Neuronal stem cell (in vitro differentiated cells): ENCODE results near the gene TNC.
A peak's percentile ranks its signal among the peaks of the same experiment; 100 is the strongest.

Source experiments
- DNase-seq: peaks from one replicate; pipeline ENCODE4 v3.0.0-alpha.2; 2013; ENCODE audit warnings: low spot score
- H2AFZ ChIP-seq: one replicate; pipeline ENCODE4 v1.6.1; 2013; ENCODE audit warnings: mild to moderate bottlenecking, low read length, inconsistent platforms
- H2AK5ac ChIP-seq: 2 replicates; pipeline ENCODE4 v1.6.1; 2013; ENCODE audit warnings: low read depth, mild to moderate bottlenecking, inconsistent platforms, low read length, moderate library complexity, mixed read lengths
- H2BK120ac ChIP-seq: 2 replicates; pipeline ENCODE4 v1.6.1; 2013; ENCODE audit warnings: low read depth, mild to moderate bottlenecking, inconsistent platforms, low read length, moderate library complexity, mixed read lengths
- H2BK12ac ChIP-seq: one replicate; pipeline ENCODE4 v1.6.1; 2013; ENCODE audit warnings: low read length, inconsistent platforms
- H2BK15ac ChIP-seq: 2 replicates; pipeline ENCODE4 v1.6.1; 2013; ENCODE audit warnings: mild to moderate bottlenecking, low read length, inconsistent platforms, mixed read lengths
- H2BK5ac ChIP-seq: one replicate; pipeline ENCODE4 v1.6.1; 2013; ENCODE audit warnings: inconsistent platforms, mild to moderate bottlenecking, low read length, moderate library complexity
- H3K14ac ChIP-seq: one replicate; pipeline ENCODE4 v1.6.1; 2013; ENCODE audit warnings: low read length, inconsistent platforms
- H3K18ac ChIP-seq: 2 replicates; pipeline ENCODE4 v1.6.1; 2013; ENCODE audit warnings: low read length, inconsistent platforms
- H3K23ac ChIP-seq: 2 replicates; pipeline ENCODE4 v1.6.1; 2013; ENCODE audit warnings: low read depth, mild to moderate bottlenecking, mixed read lengths, low read length, inconsistent platforms; ENCODE audit not compliant: poor library complexity
- H3K27ac ChIP-seq: replicated peaks from 3 replicates; pipeline ENCODE4 v1.5.1; 2013; ENCODE audit warnings: low read length, inconsistent platforms
- H3K27me3 ChIP-seq, 3 experiments: 2 replicates each; pipeline ENCODE4 v1.6.1; 2013; ENCODE audit warnings: low read length in 3 of 3, mild to moderate bottlenecking in 2 of 3, inconsistent platforms in 1 of 3, low read depth in 1 of 3, mixed read lengths in 1 of 3, moderate library complexity in 1 of 3; ENCODE audit not compliant: control insufficient read depth in 3 of 3, insufficient read depth in 3 of 3
- H3K36me3 ChIP-seq, 2 donors: replicated peaks in 1 of 2; 2 replicates each; pipeline ENCODE4 v1.6.1; 2013; ENCODE audit warnings: low read length in 2 of 2; ENCODE audit not compliant: control insufficient read depth in 2 of 2, insufficient read depth in 2 of 2
- H3K4ac ChIP-seq: 2 replicates; pipeline ENCODE4 v1.6.1; 2013; ENCODE audit warnings: inconsistent platforms, mild to moderate bottlenecking, low read length, moderate library complexity
- H3K4me1 ChIP-seq, 2 donors: 1 replicate in 1 of 2; 2 replicates in 1 of 2; pipeline ENCODE4 v1.6.1; 2013; ENCODE audit warnings: low read length in 2 of 2, low read depth in 1 of 2; ENCODE audit not compliant: control insufficient read depth in 2 of 2, insufficient read depth in 1 of 2
- H3K4me2 ChIP-seq: one replicate; pipeline ENCODE4 v1.6.1; 2013; ENCODE audit warnings: mild to moderate bottlenecking, low read length, inconsistent platforms; ENCODE audit not compliant: insufficient read depth, poor library complexity, severe bottlenecking
- H3K4me3 ChIP-seq, 2 donors: 2 replicates each; pipeline ENCODE4 v1.5.1; 2013; ENCODE audit warnings: low read length in 2 of 2, mild to moderate bottlenecking in 2 of 2, inconsistent platforms in 1 of 2, moderate library complexity in 1 of 2
- H3K79me1 ChIP-seq: one replicate; pipeline ENCODE4 v1.6.1; 2013; ENCODE audit warnings: low read depth, mild to moderate bottlenecking, inconsistent platforms, low read length, moderate library complexity
- H3K9ac ChIP-seq: one replicate; pipeline ENCODE4 v1.6.1; 2013; ENCODE audit warnings: mild to moderate bottlenecking, low read depth, low read length, inconsistent platforms; ENCODE audit not compliant: poor library complexity
- H3K9me3 ChIP-seq, 2 donors: replicated peaks in 1 of 2; 2 replicates each; pipeline versions ENCODE3 to v1.6.1; 2013; ENCODE audit warnings: low read length in 2 of 2, mild to moderate bottlenecking in 2 of 2, inconsistent platforms in 1 of 2, low read depth in 1 of 2, mixed read lengths in 1 of 2, moderate library complexity in 1 of 2; ENCODE audit not compliant: control insufficient read depth in 2 of 2, insufficient read depth in 1 of 2
- H4K8ac ChIP-seq: one replicate; pipeline ENCODE4 v1.6.1; 2013; ENCODE audit warnings: low read depth, mild to moderate bottlenecking, inconsistent platforms, low read length, moderate library complexity
- H4K91ac ChIP-seq: one replicate; pipeline ENCODE4 v1.6.1; 2013; ENCODE audit warnings: low read length, low read depth, mild to moderate bottlenecking, inconsistent platforms; ENCODE audit not compliant: poor library complexity
- WGBS, 2 donors: extraction: QIAGEN DNeasy Blood & Tissue Kit; methylation state at CpG; one replicate each; pipeline ENCODE4 v1.1.7; 2013; ENCODE audit warnings: missing lambda C conversion rate in 2 of 2, mixed read lengths in 1 of 2; ENCODE audit not compliant: insufficient read length in 2 of 2, insufficient replicate concordance in 1 of 2; ENCODE audit errors: extremely low coverage in 2 of 2; 5-methylcytosine and 5-hydroxymethylcytosine counted together

Gene TNC

GRCh38 chr9:115135821-115136778, 18.1 kb upstream of the TNC start:
- Histone ChIP-seq H2AFZ (no peak overlapping the region), H3K4me1 (peaks cover 2 to 6% of the 10 kb centered on the region in 2 donors), H3K14ac (no peak overlapping the region), H3K4ac (no peak overlapping the region), H4K91ac (no peak overlapping the region), H2AK5ac (no peak overlapping the region), H3K23ac (no peak overlapping the region), H3K27me3 (no peaks in the 10 kb centered on the region), H3K18ac (no peak overlapping the region), H3K9me3 (no peaks in the 10 kb centered on the region), H3K4me3 (no peak overlapping the region), H2BK120ac (no peak overlapping the region), H2BK12ac (no peak overlapping the region), H2BK5ac (no peak overlapping the region), H4K8ac (no peak overlapping the region), H3K36me3 (no peaks in the 10 kb centered on the region), H3K9ac (no peak overlapping the region), H3K4me2 (no peak overlapping the region), H2BK15ac (no peak overlapping the region), H3K27ac (no peak overlapping the region), H3K79me1 (no peaks in the 10 kb centered on the region)
- DNase-seq = no peak
- no CpG with 5 or more reads among the region's 8 CpGs for WGBS, 2 donors

GRCh38 chr9:115134941-115135340, 17.0 kb upstream of the TNC start:
- no peak overlapping the region for H2AK5ac ChIP-seq
- H3K23ac ChIP-seq = no peak overlapping the region
- H3K4ac ChIP-seq = no peak overlapping the region
- H3K14ac ChIP-seq = no peak overlapping the region
- H2BK12ac ChIP-seq = no peak overlapping the region
- H2BK5ac ChIP-seq = no peak overlapping the region
- H3K36me3 ChIP-seq = no peaks in the 10 kb centered on the region
- H3K79me1 ChIP-seq = no peaks in the 10 kb centered on the region
- no peaks in the 10 kb centered on the region for H3K9me3 ChIP-seq
- peaks cover 2 to 6% of the 10 kb centered on the region in 2 donors for H3K4me1 ChIP-seq
- H2BK15ac ChIP-seq = no peak overlapping the region
- H3K4me3 ChIP-seq = no peak overlapping the region
- no peak for DNase-seq
- H2AFZ ChIP-seq = no peak overlapping the region
- no peak overlapping the region for H4K91ac ChIP-seq
- H2BK120ac ChIP-seq = no peak overlapping the region
- H3K27ac ChIP-seq = no peak overlapping the region
- no peak overlapping the region for H3K4me2 ChIP-seq
- H3K18ac ChIP-seq = no peak overlapping the region
- H4K8ac ChIP-seq = no peak overlapping the region
- WGBS, 2 donors = no CpG with 5 or more reads among the region's 4 CpGs
- no peaks in the 10 kb centered on the region for H3K27me3 ChIP-seq
- no peak overlapping the region for H3K9ac ChIP-seq

- Histone ChIP-seq H3K23ac (no peak overlapping the region), H2AK5ac (no peak overlapping the region), H3K4me3 (no peak overlapping the region), H2BK120ac (no peak overlapping the region), H2AFZ (no peak overlapping the region), H3K4ac (no peak overlapping the region), H3K36me3 (no peaks in the 10 kb centered on the region), H3K9me3 (no peaks in the 10 kb centered on the region), H2BK15ac (no peak overlapping the region), H3K9ac (no peak overlapping the region), H2BK5ac (no peak overlapping the region), H3K18ac (no peak overlapping the region), H3K27me3 (no peaks in the 10 kb centered on the region), H3K27ac (no peak overlapping the region), H3K4me1 (peaks cover 2 to 6% of the 10 kb centered on the region in 2 donors), H2BK12ac (no peak overlapping the region), H3K79me1 (no peaks in the 10 kb centered on the region), H4K8ac (no peak overlapping the region), H3K14ac (no peak overlapping the region), H4K91ac (no peak overlapping the region), H3K4me2 (no peak overlapping the region)
- no peak for DNase-seq
- WGBS, 2 donors = no CpG with 5 or more reads among the region's 2 CpGs
These were observed 15.7 kb upstream of the TNC start for GRCh38 chr9:115133649-115134048.

GRCh38 chr9:115132648-115133047, 14.7 kb upstream of the TNC start:
- WGBS, 2 donors = no CpG with 5 or more reads among the region's 12 CpGs
- Histone ChIP-seq H2BK5ac (no peak overlapping the region), H3K9ac (no peak overlapping the region), H2BK12ac (no peak overlapping the region), H2BK120ac (no peak overlapping the region), H2AFZ (peak overlapping the region; percentile 15), H4K91ac (no peak overlapping the region), H3K27me3 (no peaks in the 10 kb centered on the region), H3K4me1 (peaks cover 2 to 6% of the 10 kb centered on the region in 2 donors), H3K9me3 (no peaks in the 10 kb centered on the region), H3K4me2 (no peak overlapping the region), H3K18ac (peak overlapping the region; percentile 67), H3K79me1 (no peaks in the 10 kb centered on the region), H3K23ac (no peak overlapping the region), H3K27ac (no peak overlapping the region), H2AK5ac (peak overlapping the region; percentile 6), H3K4me3 (no peak overlapping the region), H3K4ac (no peak overlapping the region), H3K36me3 (no peaks in the 10 kb centered on the region), H4K8ac (no peak overlapping the region), H3K14ac (no peak overlapping the region), H2BK15ac (peak overlapping the region; percentile 27)
- DNase-seq = no peak
